ENCODE results near the gene KCNIP4.

The KCNIP4 gene

GRCh38 chr4:21012851-21013331 lies 935.7 kb downstream of the KCNIP4 start:
- no peak for DNase-seq

GRCh38 chr4:21011106-21011505 lies 937.5 kb downstream of the KCNIP4 start:
- DNase-seq = no peak

GRCh38 chr4:21009956-21010355 lies 938.6 kb downstream of the KCNIP4 start:
- no peak for DNase-seq

GRCh38 chr4:21005647-21006046 lies 942.9 kb downstream of the KCNIP4 start:
- DNase-seq = no peak

GRCh38 chr4:21002976-21003375 lies 945.6 kb downstream of the KCNIP4 start:
- DNase-seq = no peak

GRCh38 chr4:21002286-21002685 lies 946.3 kb downstream of the KCNIP4 start:
- DNase-seq = no peak

GRCh38 chr4:21001490-21001889 lies 947.1 kb downstream of the KCNIP4 start:
- DNase-seq = no peak

- DNase-seq = no peak
Measured at GRCh38 chr4:20997886-20998285, 950.7 kb downstream of the KCNIP4 start.

- DNase-seq = no peak
Measured at GRCh38 chr4:20995610-20996009, 953.0 kb downstream of the KCNIP4 start.

- DNase-seq = no peak
Measured at GRCh38 chr4:20995015-20995414, 953.6 kb downstream of the KCNIP4 start.

GRCh38 chr4:20992002-20992401 lies 956.6 kb downstream of the KCNIP4 start:
- DNase-seq = no peak

- DNase-seq = no peak
Measured at GRCh38 chr4:20987191-20987590, 961.4 kb downstream of the KCNIP4 start.

GRCh38 chr4:20984576-20984836 lies 964.1 kb downstream of the KCNIP4 start:
- no peak for DNase-seq

GRCh38 chr4:20983763-20984575 lies 964.6 kb downstream of the KCNIP4 start:
- no peak for DNase-seq

GRCh38 chr4:20982544-20982943 lies 966.0 kb downstream of the KCNIP4 start:
- no peak for DNase-seq

- no peak for DNase-seq
Measured at GRCh38 chr4:20960291-20960690, 988.3 kb downstream of the KCNIP4 start.

GRCh38 chr4:20954541-20954940 lies 994.0 kb downstream of the KCNIP4 start:
- no peak for DNase-seq

GRCh38 chr4:20944961-20945360 lies 1003.6 kb downstream of the KCNIP4 start:
- DNase-seq = no peak

GRCh38 chr4:20944451-20944850 lies 1004.1 kb downstream of the KCNIP4 start:
- no peak for DNase-seq

GRCh38 chr4:20938204-20938603 lies 1010.4 kb downstream of the KCNIP4 start:
- DNase-seq = no peak

- DNase-seq = no peak
Measured at GRCh38 chr4:20926529-20926928, 1022.0 kb downstream of the KCNIP4 start.

- no peak for DNase-seq
Measured at GRCh38 chr4:20925176-20925575, 1023.4 kb downstream of the KCNIP4 start.

- no peak for DNase-seq
Measured at GRCh38 chr4:20922962-20923361, 1025.6 kb downstream of the KCNIP4 start.

- no peak for DNase-seq
Measured at GRCh38 chr4:20916106-20916505, 1032.5 kb downstream of the KCNIP4 start.

GRCh38 chr4:20904966-20905365 lies 1043.6 kb downstream of the KCNIP4 start:
- no peak for DNase-seq

Measured in activated T-cell treated with anti-CD3 and anti-CD28 coated beads, Interleukin-2, amount 50 U/mL, for 1 hour (primary cell).